Immature natural killer cell (primary cell): ENCODE data around the gene RSPH9. TPM values are rescaled to one million over a fixed set of nuclear protein-coding genes. Genes with fewer than 3 reads are reported as not detected.
A peak's percentile ranks its signal among the peaks of the same experiment; 100 is the strongest.

Experiments
- DNase-seq, 3 donors: peaks; one replicate each; pipeline ENCODE4 v3.0.0; 2022; ENCODE audit warnings: mixed read lengths in 1 of 3
- H3K27ac Mint-ChIP-seq, 6 donors: one replicate each; pipeline ENCODE4 v1.8.0; 2020; ENCODE audit warnings: mixed read lengths in 6 of 6, mild to moderate bottlenecking in 5 of 6, inconsistent platforms in 4 of 6, moderate library complexity in 3 of 6
- H3K27me3 Mint-ChIP-seq, 3 donors: one replicate each; pipeline ENCODE4 v1.8.0; 2020 to 2021; ENCODE audit warnings: low read depth in 3 of 3, mild to moderate bottlenecking in 3 of 3, mixed read lengths in 3 of 3, moderate library complexity in 3 of 3, inconsistent platforms in 1 of 3
- H3K36me3 Mint-ChIP-seq, 3 donors: one replicate each; pipeline ENCODE4 v1.8.0; 2020; ENCODE audit warnings: mixed read lengths in 3 of 3, inconsistent platforms in 2 of 3, mild to moderate bottlenecking in 2 of 3
- H3K4me1 Mint-ChIP-seq, 2 donors: one replicate each; pipeline ENCODE4 v1.8.0; 2020; ENCODE audit warnings: inconsistent platforms in 2 of 2, mild to moderate bottlenecking in 2 of 2, mixed read lengths in 2 of 2, moderate library complexity in 1 of 2
- H3K4me3 Mint-ChIP-seq, 5 donors: one replicate each; pipeline ENCODE4 v1.8.0; 2020; ENCODE audit warnings: mild to moderate bottlenecking in 5 of 5, mixed read lengths in 5 of 5, inconsistent platforms in 3 of 5, moderate library complexity in 3 of 5
- H3K9me3 Mint-ChIP-seq, 6 donors: one replicate each; pipeline ENCODE4 v1.8.0; 2020; ENCODE audit warnings: mild to moderate bottlenecking in 6 of 6, mixed read lengths in 6 of 6, inconsistent platforms in 4 of 6, moderate library complexity in 3 of 6
- polyA plus RNA-seq, 3 donors: library from polyadenylated mRNA; unstranded; fragments of 300-500 nt; fragmentation: Illumina TruSeq; gene quantifications; one replicate each; pipeline ENCODE4 v1.2.3, GENCODE V29; 2021

RSPH9 gene
- polyA plus RNA-seq, 3 donors from 2014 or later: 0.55 to 0.86 (median 0.76) TPM

GRCh38 chr6:43667245-43668150, 22.7 kb downstream of the RSPH9 start:
- Mint-ChIP-seq H3K36me3 (peaks cover 0 to 4% (median 0%) of the 10 kb centered on the region in 3 donors), H3K4me3 (peak overlapping the region in 3 of 5 donors; percentile 17 to 36 (median 34)), H3K27ac (peak overlapping the region in 2 of 6 donors; percentile 16 to 25), H3K27me3 (peaks cover 2 to 6% (median 5%) of the 10 kb centered on the region in 3 donors), H3K4me1 (peaks cover 11% of the 10 kb centered on the region in 2 donors), H3K9me3 (no peaks in the 10 kb centered on the region)
- peak; percentile 65 to 67 (median 67) for DNase-seq

GRCh38 chr6:43668151-43669028, 23.6 kb downstream of the RSPH9 start:
- Mint-ChIP-seq H3K4me1 (peaks cover 11% of the 10 kb centered on the region in 2 donors), H3K27me3 (peaks cover 2 to 5% (median 5%) of the 10 kb centered on the region in 3 donors), H3K27ac (no peak overlapping the region), H3K4me3 (peak overlapping the region in 1 of 5 donors; percentile 10), H3K36me3 (peaks cover 0 to 4% (median 0%) of the 10 kb centered on the region in 3 donors), H3K9me3 (no peaks in the 10 kb centered on the region)
- peak in 1 of 3 donors; percentile 19 for DNase-seq

- no peak overlapping the region for H3K4me3 Mint-ChIP-seq
- no peak for DNase-seq
- peaks cover 2 to 5% (median 4%) of the 10 kb centered on the region in 3 donors for H3K27me3 Mint-ChIP-seq
- H3K4me1 Mint-ChIP-seq: peaks cover 11% of the 10 kb centered on the region in 2 donors
- H3K9me3 Mint-ChIP-seq: no peaks in the 10 kb centered on the region
- peaks cover 0 to 4% (median under 1%) of the 10 kb centered on the region in 3 donors for H3K36me3 Mint-ChIP-seq
- H3K27ac Mint-ChIP-seq: peak overlapping the region in 2 of 6 donors; percentile 22 to 40
Observed at GRCh38 chr6:43669050-43669921, 24.4 kb downstream of the RSPH9 start.

GRCh38 chr6:43669922-43670622, 25.2 kb downstream of the RSPH9 start:
- Mint-ChIP-seq H3K27me3 (peaks cover 0 to 5% (median 4%) of the 10 kb centered on the region in 3 donors), H3K4me1 (peaks cover 11% of the 10 kb centered on the region in 2 donors), H3K27ac (peak overlapping the region in 1 of 6 donors; percentile 55), H3K4me3 (no peak overlapping the region), H3K9me3 (no peaks in the 10 kb centered on the region), H3K36me3 (peaks cover 0 to 8% (median 6%) of the 10 kb centered on the region in 3 donors)
- no peak for DNase-seq

GRCh38 chr6:43670623-43670986, 25.8 kb downstream of the RSPH9 start:
- Mint-ChIP-seq H3K27ac (peak overlapping the region in 1 of 6 donors; percentile 55), H3K4me3 (no peak overlapping the region), H3K27me3 (peaks cover 0 to 5% (median 4%) of the 10 kb centered on the region in 3 donors), H3K4me1 (peaks cover 11% of the 10 kb centered on the region in 2 donors), H3K36me3 (peaks cover 0 to 13% (median 6%) of the 10 kb centered on the region in 3 donors), H3K9me3 (no peaks in the 10 kb centered on the region)
- DNase-seq: no peak

GRCh38 chr6:43671011-43671800, 26.4 kb downstream of the RSPH9 start:
- Mint-ChIP-seq H3K36me3 (peaks cover 0 to 17% (median 6%) of the 10 kb centered on the region in 3 donors), H3K9me3 (no peaks in the 10 kb centered on the region), H3K4me3 (no peak overlapping the region), H3K27ac (no peak overlapping the region), H3K27me3 (peaks cover 0 to 4% (median 2%) of the 10 kb centered on the region in 3 donors), H3K4me1 (peaks cover 11% of the 10 kb centered on the region in 2 donors)
- DNase-seq: no peak

- peaks cover 10 to 11% of the 10 kb centered on the region in 2 donors for H3K4me1 Mint-ChIP-seq
- H3K36me3 Mint-ChIP-seq: peaks cover 0 to 19% (median 6%) of the 10 kb centered on the region in 3 donors
- no peak overlapping the region for H3K27ac Mint-ChIP-seq
- H3K9me3 Mint-ChIP-seq: no peaks in the 10 kb centered on the region
- peaks cover 0 to 4% (median 2%) of the 10 kb centered on the region in 3 donors for H3K27me3 Mint-ChIP-seq
- no peak for DNase-seq
- H3K4me3 Mint-ChIP-seq: no peak overlapping the region
Observed at GRCh38 chr6:43671801-43672690, 27.2 kb downstream of the RSPH9 start.

- no peak for DNase-seq
- peaks cover 0 to 2% (median 0%) of the 10 kb centered on the region in 3 donors for H3K27me3 Mint-ChIP-seq
- H3K36me3 Mint-ChIP-seq: peaks cover 4 to 29% (median 6%) of the 10 kb centered on the region in 3 donors
- no peak overlapping the region for H3K4me3 Mint-ChIP-seq
- no peaks in the 10 kb centered on the region for H3K9me3 Mint-ChIP-seq
- H3K27ac Mint-ChIP-seq: no peak overlapping the region
- peaks cover 0 to under 1% of the 10 kb centered on the region in 2 donors for H3K4me1 Mint-ChIP-seq
Observed at GRCh38 chr6:43673444-43674084, 28.7 kb downstream of the RSPH9 start.

GRCh38 chr6:43674291-43674690, 29.5 kb downstream of the RSPH9 start:
- Mint-ChIP-seq H3K27ac (peak overlapping the region in 1 of 6 donors; percentile 8), H3K4me3 (no peak overlapping the region), H3K4me1 (no peaks in the 10 kb centered on the region), H3K9me3 (no peaks in the 10 kb centered on the region), H3K27me3 (peaks cover 0 to 2% (median 0%) of the 10 kb centered on the region in 3 donors), H3K36me3 (peaks cover 4 to 31% (median 6%) of the 10 kb centered on the region in 3 donors)
- no peak for DNase-seq

- Mint-ChIP-seq H3K4me1 (no peaks in the 10 kb centered on the region), H3K27ac (no peak overlapping the region)
Observed at GRCh38 chr6:43674921-43675320, 30.1 kb downstream of the RSPH9 start.

More at GRCh38 chr6:43674921-43675320, 30.1 kb downstream of the RSPH9 start:
- Mint-ChIP-seq H3K9me3 (no peaks in the 10 kb centered on the region), H3K4me3 (no peak overlapping the region), H3K27me3 (peaks cover 0 to 2% (median 0%) of the 10 kb centered on the region in 3 donors), H3K36me3 (peaks cover 6 to 34% (median 8%) of the 10 kb centered on the region in 3 donors)
- no peak for DNase-seq
